Stimulated activated CD8-positive, alpha-beta memory T cell treated with anti-CD3 and anti-CD28 coated beads, Interleukin-4, amount 100 ng/mL, for 4 hours (primary cell): ENCODE results near the gene ZNF787.

Experiments
- DNase-seq, 2 donors: peaks; one replicate each; pipeline ENCODE4 v3.0.0-alpha.2; 2020; ENCODE audit warnings: low read depth in 2 of 2, low spot score in 1 of 2

The ZNF787 gene

GRCh38 chr19:56089344-56089743 lies 31.8 kb downstream of the ZNF787 start:
- no peak for DNase-seq

GRCh38 chr19:56088497-56089215 lies 32.4 kb downstream of the ZNF787 start:
- no peak for DNase-seq

- no peak for DNase-seq
Observed at GRCh38 chr19:56087647-56088496, 33.2 kb downstream of the ZNF787 start.

- no peak for DNase-seq
Observed at GRCh38 chr19:56086671-56087430, 34.2 kb downstream of the ZNF787 start.

- DNase-seq = no peak
Observed at GRCh38 chr19:56085571-56086275, 35.4 kb downstream of the ZNF787 start.

GRCh38 chr19:56084835-56085536 lies 36.1 kb downstream of the ZNF787 start:
- no peak for DNase-seq

GRCh38 chr19:56083668-56084067 lies 37.4 kb downstream of the ZNF787 start:
- no peak for DNase-seq

- peak; percentile 23 to 51 for DNase-seq
Observed at GRCh38 chr19:56080669-56081401, 40.3 kb downstream of the ZNF787 start.

- no peak for DNase-seq
Observed at GRCh38 chr19:56079609-56080008, 41.5 kb downstream of the ZNF787 start.

GRCh38 chr19:56076498-56076897 lies 44.6 kb downstream of the ZNF787 start:
- no peak for DNase-seq

- DNase-seq = no peak
Observed at GRCh38 chr19:56071151-56071550, 49.9 kb downstream of the ZNF787 start.

GRCh38 chr19:56069642-56070041 lies 51.5 kb downstream of the ZNF787 start:
- no peak for DNase-seq

GRCh38 chr19:56066152-56067023 lies 54.7 kb downstream of the ZNF787 start:
- peak; percentile 16 to 41 for DNase-seq

GRCh38 chr19:56053596-56053995 lies 67.5 kb downstream of the ZNF787 start:
- DNase-seq = no peak
